GM20000 (cell line): ENCODE results near the gene CNPY1.

ENCODE experiments used
- DNase-seq: peaks from one replicate; pipeline ENCODE4 v3.0.0; 2012; ENCODE audit warnings: low spot score
- CTCF ChIP-seq: IDR thresholded peaks from 2 replicates; pipeline ENCODE4 v1.5.1; 2012; ENCODE audit warnings: mild to moderate bottlenecking, control low read depth; ENCODE audit errors: extremely low read depth, missing control alignments

Gene CNPY1

GRCh38 chr7:155529346-155529745 lies 17.0 kb downstream of the CNPY1 start:
- no peak for DNase-seq
- no peak for TF ChIP-seq CTCF

- no peak for DNase-seq
- no peak for TF ChIP-seq CTCF
These were observed 18.7 kb downstream of the CNPY1 start for GRCh38 chr7:155527664-155528063.

GRCh38 chr7:155526225-155526624 lies 20.1 kb downstream of the CNPY1 start:
- TF ChIP-seq CTCF: no peak

GRCh38 chr7:155524018-155524556 lies 22.3 kb downstream of the CNPY1 start:
- no peak for TF ChIP-seq CTCF

More at GRCh38 chr7:155526225-155526624, 20.1 kb downstream of the CNPY1 start:
- DNase-seq: no peak

GRCh38 chr7:155523168-155523675 lies 23.1 kb downstream of the CNPY1 start:
- DNase-seq: no peak
- TF ChIP-seq CTCF: no peak

More at GRCh38 chr7:155524018-155524556, 22.3 kb downstream of the CNPY1 start:
- no peak for DNase-seq

- no peak for TF ChIP-seq CTCF
- no peak for DNase-seq
These were observed 24.5 kb downstream of the CNPY1 start for GRCh38 chr7:155521743-155522398.

- TF ChIP-seq CTCF: no peak
- no peak for DNase-seq
These were observed 25.2 kb downstream of the CNPY1 start for GRCh38 chr7:155521007-155521742.
